NCI-H460 (cell line): Measurements from ENCODE around the gene STRN. TPM values are rescaled to one million over a fixed set of nuclear protein-coding genes. Genes with fewer than 3 reads are reported as not detected.
"Not testable (repeated sequence)": the region's sequence is repeated elsewhere in the genome, so short reads cannot be mapped to it uniquely, and the experiment has no call there.

Experiments used
- DNase-seq: peaks from one replicate; pipeline ENCODE4 v3.0.0-alpha.2; 2016; ENCODE audit warnings: low read depth; ENCODE audit errors: extremely low read depth
- polyA plus RNA-seq: library from polyadenylated mRNA; depleted of rRNA; stranded (reverse); fragments of >200 nt; gene quantifications from 2 replicates; pipeline ENCODE4 v1.2.3, GENCODE V29; 2014; cell fraction: nucleus; rRNA removed
- total RNA-seq: library from RNA; depleted of rRNA; stranded (reverse); fragments of >200 nt; shearing (Covaris generic); gene quantifications from 2 replicates; pipeline ENCODE4 v1.2.3, GENCODE V29; 2014; rRNA removed

Gene STRN
- 16.1 and 17.4 TPM in 2 replicates for total RNA-seq
- polyA plus RNA-seq = 8.1 and 9.7 TPM in 2 replicates

- peak; percentile 94 for DNase-seq
Measured at GRCh38 chr2:36966370-36967235, at the start of gene STRN. Gene STRN, minus strand, starts transcription at chr2:36966536. Its CDS starts 73 bp downstream, at chr2:36966463.

- no peak for DNase-seq
Measured at GRCh38 chr2:37013315-37013641, 46.9 kb upstream of the STRN start.

GRCh38 chr2:37011130-37011529, 44.8 kb upstream of the STRN start:
- no peak for DNase-seq

- DNase-seq = peak; percentile 24
Measured at GRCh38 chr2:37005118-37005868, 39.0 kb upstream of the STRN start.

- DNase-seq = no peak
Measured at GRCh38 chr2:37000988-37001556, 34.7 kb upstream of the STRN start.

GRCh38 chr2:37000318-37000717, 34.0 kb upstream of the STRN start:
- no peak for DNase-seq

- not testable (repeated sequence) for DNase-seq
Measured at GRCh38 chr2:36999416-36999815, 33.1 kb upstream of the STRN start.

GRCh38 chr2:36993841-36994620, 27.7 kb upstream of the STRN start:
- no peak for DNase-seq

- DNase-seq = no peak
Measured at GRCh38 chr2:36988008-36988407, 21.7 kb upstream of the STRN start.

GRCh38 chr2:36982467-36982866, 16.1 kb upstream of the STRN start:
- no peak for DNase-seq

- DNase-seq = no peak
Measured at GRCh38 chr2:36981911-36982310, 15.6 kb upstream of the STRN start.

GRCh38 chr2:36979007-36979406, 12.7 kb upstream of the STRN start:
- DNase-seq = not testable (repeated sequence)

GRCh38 chr2:36976065-36976464, 9.7 kb upstream of the STRN start:
- DNase-seq = no peak

GRCh38 chr2:36975306-36975705, 9.0 kb upstream of the STRN start:
- no peak for DNase-seq

GRCh38 chr2:36973320-36973719, 7.0 kb upstream of the STRN start:
- no peak for DNase-seq

GRCh38 chr2:36971990-36972389, 5.7 kb upstream of the STRN start:
- DNase-seq = no peak

- no peak for DNase-seq
Measured at GRCh38 chr2:36967236-36967876, 1.0 kb upstream of the STRN start.

GRCh38 chr2:36965751-36966369, 476 bp downstream of the STRN start:
- no peak for DNase-seq

- no peak for DNase-seq
Measured at GRCh38 chr2:36965206-36965605, 1.1 kb downstream of the STRN start.
